Measurements from ENCODE around the gene ELMO2. TPM values are rescaled to one million over a fixed set of nuclear protein-coding genes. Genes with fewer than 3 reads are reported as not detected.

The ELMO2 gene
- total RNA-seq, 1 donor = 48.4 TPM

GRCh38 chr20:46334303-46334904, 72.0 kb downstream of the ELMO2 start:
- TF ChIP-seq, protein P1, sequence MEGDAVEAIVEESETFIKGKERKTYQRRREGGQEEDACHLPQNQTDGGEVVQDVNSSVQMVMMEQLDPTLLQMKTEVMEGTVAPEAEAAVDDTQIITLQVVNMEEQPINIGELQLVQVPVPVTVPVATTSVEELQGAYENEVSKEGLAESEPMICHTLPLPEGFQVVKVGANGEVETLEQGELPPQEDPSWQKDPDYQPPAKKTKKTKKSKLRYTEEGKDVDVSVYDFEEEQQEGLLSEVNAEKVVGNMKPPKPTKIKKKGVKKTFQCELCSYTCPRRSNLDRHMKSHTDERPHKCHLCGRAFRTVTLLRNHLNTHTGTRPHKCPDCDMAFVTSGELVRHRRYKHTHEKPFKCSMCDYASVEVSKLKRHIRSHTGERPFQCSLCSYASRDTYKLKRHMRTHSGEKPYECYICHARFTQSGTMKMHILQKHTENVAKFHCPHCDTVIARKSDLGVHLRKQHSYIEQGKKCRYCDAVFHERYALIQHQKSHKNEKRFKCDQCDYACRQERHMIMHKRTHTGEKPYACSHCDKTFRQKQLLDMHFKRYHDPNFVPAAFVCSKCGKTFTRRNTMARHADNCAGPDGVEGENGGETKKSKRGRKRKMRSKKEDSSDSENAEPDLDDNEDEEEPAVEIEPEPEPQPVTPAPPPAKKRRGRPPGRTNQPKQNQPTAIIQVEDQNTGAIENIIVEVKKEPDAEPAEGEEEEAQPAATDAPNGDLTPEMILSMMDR (IDR thresholded peaks at IDR 0.05; ENCODE audit: insufficient read depth, low read depth, low read length) = no peak
- no peak for DNase-seq (ENCODE audit: low read depth)
- no peak overlapping the region for H3K4me3 ChIP-seq (ENCODE audit: low read depth, low read length)

- TF ChIP-seq, protein P1 (IDR thresholded peaks at IDR 0.05; ENCODE audit: insufficient read depth, low read depth, low read length) = no peak
- no peak for DNase-seq (ENCODE audit: low read depth)
- H3K4me3 ChIP-seq (ENCODE audit: low read depth, low read length) = no peak overlapping the region
Measured at GRCh38 chr20:46333161-46333991, 73.0 kb downstream of the ELMO2 start.

- TF ChIP-seq, protein P1 (IDR thresholded peaks at IDR 0.05; ENCODE audit: insufficient read depth, low read depth, low read length) = no peak
- H3K4me3 ChIP-seq (ENCODE audit: low read depth, low read length) = no peak overlapping the region
- no peak for DNase-seq (ENCODE audit: low read depth)
Measured at GRCh38 chr20:46332373-46333160, 73.8 kb downstream of the ELMO2 start.

DNA sequence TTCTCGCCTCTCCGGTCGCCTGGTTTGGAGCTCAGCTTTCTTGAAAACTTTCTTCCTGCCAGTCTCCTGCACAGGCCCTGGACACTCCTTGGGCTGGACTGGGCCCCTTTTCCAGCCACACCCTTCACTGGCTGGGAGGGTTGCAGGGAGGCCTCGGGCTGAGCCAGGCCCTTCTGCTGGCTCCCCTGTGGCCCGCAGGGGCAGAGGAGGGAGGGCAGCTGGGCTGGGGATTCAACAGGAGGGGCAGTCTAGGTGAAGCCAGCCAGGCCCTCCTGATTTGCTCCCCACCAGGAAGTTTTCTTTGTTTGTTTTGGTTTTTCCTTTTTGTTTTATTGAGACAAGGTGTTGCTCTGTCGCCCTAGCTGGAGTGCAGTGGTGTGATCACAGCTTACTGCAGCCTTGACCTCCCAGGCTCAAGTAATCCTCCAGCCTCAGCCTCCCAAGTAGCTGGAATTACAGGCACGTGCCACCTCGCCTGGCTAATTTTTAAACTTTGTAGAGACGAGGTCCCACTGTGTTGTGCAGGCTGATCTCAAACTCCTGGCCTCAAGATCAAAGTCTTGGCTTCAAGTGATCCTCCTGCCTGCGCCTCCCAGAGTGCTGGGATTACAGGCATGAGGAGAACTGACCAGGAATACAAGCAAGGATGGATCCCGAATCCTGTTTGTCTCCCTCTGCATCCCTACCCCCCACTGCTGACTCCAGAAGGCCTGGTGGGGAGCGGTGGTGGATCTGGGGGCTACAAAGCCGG, 74.6 kb downstream of the ELMO2 start:
- no peak overlapping the region for H3K4me3 ChIP-seq (ENCODE audit: low read depth, low read length)
- TF ChIP-seq, protein P1 (IDR thresholded peaks at IDR 0.05; ENCODE audit: insufficient read depth, low read depth, low read length) = no peak
- no peak for DNase-seq (ENCODE audit: low read depth)

DNA sequence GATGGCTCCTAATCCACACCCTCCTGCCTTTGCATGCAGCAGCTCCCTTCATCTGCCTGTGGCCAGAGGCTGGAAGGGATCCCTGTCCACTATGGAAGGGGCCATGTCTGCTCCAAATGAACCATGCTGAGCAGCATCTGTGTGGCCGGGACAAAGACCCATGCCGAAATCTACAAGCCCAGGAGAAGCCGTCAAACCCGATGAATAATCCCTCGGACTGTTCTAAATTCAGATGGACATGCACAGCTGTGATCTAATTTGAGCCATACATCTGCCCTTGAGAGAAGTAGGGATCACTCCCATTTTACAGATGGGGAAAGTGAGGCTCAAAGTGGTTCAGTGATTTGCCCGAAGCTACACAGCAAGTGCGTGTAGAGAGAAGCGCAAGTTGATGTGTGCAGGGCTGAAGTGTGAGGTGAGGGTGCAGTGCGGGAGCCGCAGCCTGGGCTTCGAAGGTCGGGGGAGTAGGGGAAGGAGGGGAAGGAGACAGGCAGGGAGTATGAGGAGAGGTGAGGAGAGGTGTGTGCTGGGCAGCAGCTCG, 75.5 kb downstream of the ELMO2 start:
- DNase-seq (ENCODE audit: low read depth) = no peak
- TF ChIP-seq, protein P1 (IDR thresholded peaks at IDR 0.05; ENCODE audit: insufficient read depth, low read depth, low read length) = no peak
- H3K4me3 ChIP-seq (ENCODE audit: low read depth, low read length) = no peak overlapping the region
